ENCODE results near the gene PES1.

DNA sequence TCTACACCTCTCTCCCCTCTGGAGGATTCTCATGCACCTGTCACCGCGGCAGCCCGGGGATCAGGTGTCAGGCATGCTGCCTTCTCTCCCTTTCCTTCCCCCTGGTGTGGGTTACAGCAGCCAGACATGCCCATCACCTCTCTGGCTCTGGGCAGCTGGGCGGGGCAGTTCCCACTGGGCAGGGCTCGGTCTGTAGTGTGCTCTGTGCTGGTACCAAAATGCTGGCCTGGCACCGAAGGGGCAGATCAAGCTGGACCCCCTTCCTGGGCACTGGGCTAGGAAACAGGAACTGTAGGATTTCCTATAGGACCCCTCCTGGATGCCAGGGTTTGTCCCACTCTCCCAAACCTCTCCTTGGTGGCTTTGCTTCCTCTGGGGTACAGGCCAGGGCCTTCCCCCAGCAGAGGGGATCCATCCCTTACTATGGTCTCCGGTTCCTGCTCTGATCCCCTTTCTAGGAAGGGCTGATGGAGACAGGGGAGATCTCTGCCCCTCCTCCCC is 18.1 kb downstream of the PES1 start:
- TF ChIP-seq CTCF (IDR thresholded peaks at IDR 0.05) = no peak
- no peak for TF ChIP-seq POLR2A (IDR thresholded peaks at IDR 0.05)

All from testis (tissue), 2 donors.